ENCODE measurements around the gene OXLD1.
"Not testable (repeated sequence)": the region's sequence is repeated elsewhere in the genome, so short reads cannot be mapped to it uniquely, and the experiment has no call there.

Gene OXLD1

GRCh38 chr17:81682565-81683207, 16.3 kb upstream of the OXLD1 start:
- no peak for DNase-seq

- no peak for DNase-seq
Measured at GRCh38 chr17:81681672-81682071, 15.3 kb upstream of the OXLD1 start.

- DNase-seq: no peak
Measured at GRCh38 chr17:81680150-81680549, 13.7 kb upstream of the OXLD1 start.

GRCh38 chr17:81676906-81677305, 10.5 kb upstream of the OXLD1 start:
- DNase-seq: no peak

- DNase-seq: not testable (repeated sequence)
Measured at GRCh38 chr17:81675515-81676221, 9.3 kb upstream of the OXLD1 start.

GRCh38 chr17:81673561-81674258, 7.3 kb upstream of the OXLD1 start:
- no peak for DNase-seq

- no peak for DNase-seq
Measured at GRCh38 chr17:81672954-81673353, 6.5 kb upstream of the OXLD1 start.

GRCh38 chr17:81672504-81672903, 6.1 kb upstream of the OXLD1 start:
- DNase-seq: no peak

GRCh38 chr17:81667754-81668153, 1.3 kb upstream of the OXLD1 start:
- DNase-seq: no peak

- no peak for DNase-seq
Measured at GRCh38 chr17:81666092-81666341, 388 bp downstream of the OXLD1 start.

- no peak for DNase-seq
Measured at GRCh38 chr17:81665205-81666091, 957 bp downstream of the OXLD1 start.

GRCh38 chr17:81664051-81664470, 2.3 kb downstream of the OXLD1 start:
- DNase-seq: no peak

- no peak for DNase-seq
Measured at GRCh38 chr17:81662002-81662401, 4.4 kb downstream of the OXLD1 start.

- no peak for DNase-seq
Measured at GRCh38 chr17:81660441-81660840, 6.0 kb downstream of the OXLD1 start.

GRCh38 chr17:81659038-81659437, 7.4 kb downstream of the OXLD1 start:
- no peak for DNase-seq

- no peak for DNase-seq
Measured at GRCh38 chr17:81656835-81657234, 9.6 kb downstream of the OXLD1 start.

GRCh38 chr17:81656118-81656743, 10.2 kb downstream of the OXLD1 start, which contains the start of gene PDE6G:
Gene PDE6G (minus strand): TSS chr17:81656542. CDS start chr17:81653305, 3,237 bp downstream.
- no peak for DNase-seq

GRCh38 chr17:81655378-81656117, 10.9 kb downstream of the OXLD1 start:
- no peak for DNase-seq

GRCh38 chr17:81652906-81653771, 13.3 kb downstream of the OXLD1 start:
- no peak for DNase-seq

- no peak for DNase-seq
Measured at GRCh38 chr17:81651692-81652091, 14.7 kb downstream of the OXLD1 start.

- no peak for DNase-seq
Measured at GRCh38 chr17:81650951-81651350, 15.5 kb downstream of the OXLD1 start.

All from NCI-H510A (cell line).